22Rv1 (cell line): Measurements from ENCODE around the gene CHKA.

Experiments used
- H3K27ac ChIP-seq: fragments of 450-650 bp; 2 replicates; pipeline ENCODE4 v1.5.1; 2017
- ZFX ChIP-seq: fragments of 450-650 bp; IDR thresholded peaks from 2 replicates; pipeline ENCODE4 v1.6.1; 2017; ENCODE audit warnings: antibody characterized with exemption, borderline replicate concordance
- TF ChIP-seq, protein P1 (sequence below): fragments of 450-650 bp; IDR thresholded peaks from 2 replicates; pipeline ENCODE4 v1.5.1; 2017; ENCODE audit warnings: mild to moderate bottlenecking

CHKA gene

DNA sequence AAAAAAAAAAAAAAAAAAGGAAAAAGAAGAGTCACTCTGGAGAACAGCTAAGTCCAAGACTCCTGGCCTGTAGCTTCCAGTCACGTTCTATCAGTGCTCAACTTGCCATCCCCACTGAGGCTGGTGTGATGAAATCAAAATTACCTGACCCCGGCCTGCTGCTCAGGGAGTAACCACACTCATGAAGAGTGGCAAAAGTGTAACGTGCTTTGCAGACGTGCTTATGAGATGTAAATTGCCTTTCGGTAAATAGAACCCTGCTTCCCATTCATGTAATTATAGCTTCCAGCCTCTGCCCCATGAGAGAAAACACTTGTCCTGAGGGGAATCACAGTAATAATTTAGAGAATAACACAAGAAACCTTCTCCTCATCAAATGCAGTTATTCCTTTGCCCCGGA is 28.2 kb upstream of the CHKA start:
- no peak overlapping the region for H3K27ac ChIP-seq
- no peak for TF ChIP-seq ZFX
- TF ChIP-seq, protein P1, sequence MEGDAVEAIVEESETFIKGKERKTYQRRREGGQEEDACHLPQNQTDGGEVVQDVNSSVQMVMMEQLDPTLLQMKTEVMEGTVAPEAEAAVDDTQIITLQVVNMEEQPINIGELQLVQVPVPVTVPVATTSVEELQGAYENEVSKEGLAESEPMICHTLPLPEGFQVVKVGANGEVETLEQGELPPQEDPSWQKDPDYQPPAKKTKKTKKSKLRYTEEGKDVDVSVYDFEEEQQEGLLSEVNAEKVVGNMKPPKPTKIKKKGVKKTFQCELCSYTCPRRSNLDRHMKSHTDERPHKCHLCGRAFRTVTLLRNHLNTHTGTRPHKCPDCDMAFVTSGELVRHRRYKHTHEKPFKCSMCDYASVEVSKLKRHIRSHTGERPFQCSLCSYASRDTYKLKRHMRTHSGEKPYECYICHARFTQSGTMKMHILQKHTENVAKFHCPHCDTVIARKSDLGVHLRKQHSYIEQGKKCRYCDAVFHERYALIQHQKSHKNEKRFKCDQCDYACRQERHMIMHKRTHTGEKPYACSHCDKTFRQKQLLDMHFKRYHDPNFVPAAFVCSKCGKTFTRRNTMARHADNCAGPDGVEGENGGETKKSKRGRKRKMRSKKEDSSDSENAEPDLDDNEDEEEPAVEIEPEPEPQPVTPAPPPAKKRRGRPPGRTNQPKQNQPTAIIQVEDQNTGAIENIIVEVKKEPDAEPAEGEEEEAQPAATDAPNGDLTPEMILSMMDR: no peak

DNA sequence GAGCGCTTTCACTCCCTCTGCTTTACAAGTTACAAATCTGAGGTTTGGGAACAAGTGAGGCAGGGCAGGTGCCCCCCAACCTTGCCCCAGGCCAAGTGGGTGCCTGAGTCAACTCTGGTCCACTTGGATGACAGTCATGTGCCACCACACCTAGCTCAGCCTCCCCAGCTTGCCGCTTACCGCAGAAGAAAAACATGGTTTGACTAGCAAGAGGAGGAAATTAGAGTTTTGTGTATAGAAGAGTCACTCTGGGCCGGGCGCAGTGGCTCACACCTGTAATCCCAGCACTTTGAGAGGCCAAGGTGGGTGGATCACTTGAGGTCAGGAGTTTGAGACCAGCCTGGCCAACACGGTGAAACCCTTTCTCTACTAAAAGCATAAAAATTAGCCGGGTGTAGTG is 27.7 kb upstream of the CHKA start:
- no peak overlapping the region for H3K27ac ChIP-seq
- TF ChIP-seq ZFX: no peak
- TF ChIP-seq, protein P1: no peak

DNA sequence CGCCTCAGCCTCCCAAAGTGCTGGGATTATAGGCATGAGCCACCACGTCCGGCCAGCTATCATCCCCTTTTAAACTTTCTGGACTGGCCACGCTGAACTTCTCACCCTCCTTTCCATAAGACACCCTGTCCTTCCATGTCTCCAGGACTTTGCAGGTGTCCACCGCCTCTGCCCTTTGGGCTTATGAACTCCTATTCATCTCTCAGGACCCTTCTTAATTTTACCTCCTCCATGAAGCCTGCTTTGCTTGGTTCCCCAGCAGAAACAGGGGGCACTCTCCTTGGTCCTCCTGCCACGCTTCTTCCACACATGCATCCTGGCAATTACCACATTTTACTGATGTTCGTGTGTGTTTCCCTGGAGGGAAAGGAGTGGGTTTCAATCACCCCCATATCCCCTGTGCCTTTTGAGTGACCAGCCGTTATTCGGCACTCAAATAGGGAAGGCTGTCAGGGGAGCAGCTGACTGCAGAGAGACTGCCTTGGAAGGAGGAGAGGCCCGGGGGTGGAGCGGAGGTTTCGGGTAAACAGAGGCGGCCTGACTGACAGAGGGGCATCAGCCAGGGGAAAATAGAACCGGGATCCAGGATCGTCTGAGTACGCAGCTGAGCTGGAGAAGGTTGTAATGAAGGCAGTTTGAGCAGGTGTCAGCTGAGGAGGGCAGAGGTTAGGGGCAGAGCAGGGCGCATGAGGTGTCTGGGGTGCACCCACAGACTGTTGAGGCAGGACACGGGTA is 27.1 kb upstream of the CHKA start:
- TF ChIP-seq, protein P1: no peak
- no peak for TF ChIP-seq ZFX
- no peak overlapping the region for H3K27ac ChIP-seq

DNA sequence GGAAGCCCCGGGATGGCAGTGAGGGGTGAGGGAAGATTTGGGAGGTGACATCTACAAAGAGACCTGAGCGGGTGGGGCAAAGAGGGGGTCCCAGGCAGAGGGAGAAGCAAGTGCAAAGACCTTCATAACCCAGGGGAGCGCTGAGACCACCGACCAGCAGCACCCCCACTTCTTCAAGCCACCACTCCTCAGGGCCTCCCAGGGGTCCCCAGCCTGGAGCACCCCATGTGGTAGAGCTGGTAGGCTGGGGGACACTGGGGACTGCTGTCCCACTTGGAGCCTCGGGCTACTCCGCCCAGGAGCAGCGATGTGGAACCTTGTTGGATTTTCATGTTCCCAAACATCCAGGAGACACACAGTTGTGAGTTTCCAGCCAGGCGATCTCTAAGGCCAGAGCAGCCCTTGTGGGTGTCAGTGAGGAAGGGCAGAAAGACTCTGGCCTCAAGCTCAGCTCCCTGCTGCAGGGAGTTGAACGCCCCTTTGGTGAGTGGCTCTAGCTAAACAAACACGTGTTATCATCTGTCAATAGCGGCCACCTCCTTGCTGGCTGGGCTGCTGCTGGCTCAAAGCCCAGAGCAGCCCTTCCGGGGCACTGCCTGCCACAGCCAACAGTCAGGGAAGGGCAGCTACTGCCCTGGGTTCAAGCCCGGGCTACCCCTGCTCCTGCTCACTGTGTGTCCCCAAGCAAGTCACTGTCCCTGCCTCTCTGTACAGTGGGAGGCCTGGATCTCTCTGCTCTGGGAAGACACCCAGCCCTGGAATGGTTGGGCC is 25.7 kb upstream of the CHKA start:
- TF ChIP-seq, protein P1: no peak
- no peak for TF ChIP-seq ZFX
- H3K27ac ChIP-seq: peak overlapping the region; percentile 81

DNA sequence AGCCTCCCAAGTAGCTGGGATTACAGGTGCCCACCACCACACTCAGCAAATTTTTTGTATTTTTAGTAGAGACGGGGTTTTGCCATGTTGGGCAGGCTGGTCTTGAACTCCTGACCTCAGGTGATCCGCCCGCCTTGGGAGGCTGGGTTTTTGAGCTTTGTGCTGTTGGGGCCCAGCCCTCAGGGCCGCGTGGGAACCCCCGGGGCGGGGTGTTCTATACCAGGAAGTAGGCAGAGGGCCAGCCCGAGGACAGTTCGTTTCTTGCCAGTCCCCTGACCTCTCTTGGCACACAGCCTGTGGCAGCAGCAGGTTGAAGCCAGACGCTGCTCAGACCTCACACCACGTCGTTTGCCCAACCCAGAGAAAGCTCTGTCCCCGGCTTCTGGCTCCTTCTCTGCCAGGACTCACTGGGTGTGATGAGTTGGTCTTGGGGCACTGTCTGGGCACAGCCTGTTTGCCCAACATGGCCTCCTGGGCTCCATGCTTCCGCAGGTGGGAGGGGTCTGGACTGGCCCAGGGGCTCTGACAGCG is 24.9 kb upstream of the CHKA start:
- TF ChIP-seq ZFX: no peak
- TF ChIP-seq, protein P1: no peak
- peak overlapping the region; percentile 81 for H3K27ac ChIP-seq

DNA sequence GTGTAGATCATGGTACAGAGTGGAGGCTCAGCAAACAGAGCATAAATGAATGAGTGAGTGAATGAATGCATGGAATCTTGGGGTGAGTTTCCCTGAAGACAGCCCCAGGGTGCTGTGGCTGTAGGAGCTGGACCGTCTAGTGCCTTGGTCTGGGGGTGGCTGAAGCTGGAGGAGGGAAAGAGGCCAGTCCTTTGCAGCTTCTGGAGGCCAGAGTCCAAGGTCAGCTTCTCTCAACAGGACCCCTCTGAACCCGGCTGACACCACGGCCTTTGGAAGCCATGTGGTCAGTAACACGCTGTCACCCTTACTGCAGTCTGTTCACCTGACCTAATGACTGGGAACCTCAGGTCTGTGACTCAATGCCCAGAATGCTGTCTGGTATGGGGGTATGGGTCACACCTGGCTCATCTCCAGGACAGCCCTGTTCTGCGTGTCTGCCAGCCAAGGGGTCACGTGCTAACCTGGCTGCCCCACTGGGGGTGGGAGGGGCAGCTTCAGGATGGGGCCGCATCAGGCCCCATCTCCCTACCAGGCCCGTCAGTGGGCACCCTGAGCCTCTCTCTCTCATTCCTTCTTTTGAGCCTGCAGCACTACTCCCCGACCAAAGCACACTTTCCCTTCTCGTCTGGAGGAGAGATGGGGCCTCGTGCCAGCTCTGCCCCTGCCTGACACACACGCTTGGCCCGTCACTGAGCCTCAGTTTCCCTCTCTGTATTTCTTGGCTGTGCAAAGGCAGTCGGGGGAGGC is 24.1 kb upstream of the CHKA start:
- H3K27ac ChIP-seq: peak overlapping the region; percentile 81
- TF ChIP-seq, protein P1: no peak
- TF ChIP-seq ZFX: no peak
